AG09319 (cell line): Measurements from ENCODE around the gene CDC37.

ENCODE experiments used
- DNase-seq: peaks from one replicate; pipeline ENCODE4 v3.0.0-alpha.2; 2010; ENCODE audit warnings: low read depth; ENCODE audit errors: extremely low read depth
- CTCF ChIP-seq: IDR thresholded peaks from 2 replicates; pipeline ENCODE4 v1.5.1; 2011; ENCODE audit warnings: low read depth, mild to moderate bottlenecking, inconsistent platforms, low read length, moderate library complexity

CDC37 gene

DNA sequence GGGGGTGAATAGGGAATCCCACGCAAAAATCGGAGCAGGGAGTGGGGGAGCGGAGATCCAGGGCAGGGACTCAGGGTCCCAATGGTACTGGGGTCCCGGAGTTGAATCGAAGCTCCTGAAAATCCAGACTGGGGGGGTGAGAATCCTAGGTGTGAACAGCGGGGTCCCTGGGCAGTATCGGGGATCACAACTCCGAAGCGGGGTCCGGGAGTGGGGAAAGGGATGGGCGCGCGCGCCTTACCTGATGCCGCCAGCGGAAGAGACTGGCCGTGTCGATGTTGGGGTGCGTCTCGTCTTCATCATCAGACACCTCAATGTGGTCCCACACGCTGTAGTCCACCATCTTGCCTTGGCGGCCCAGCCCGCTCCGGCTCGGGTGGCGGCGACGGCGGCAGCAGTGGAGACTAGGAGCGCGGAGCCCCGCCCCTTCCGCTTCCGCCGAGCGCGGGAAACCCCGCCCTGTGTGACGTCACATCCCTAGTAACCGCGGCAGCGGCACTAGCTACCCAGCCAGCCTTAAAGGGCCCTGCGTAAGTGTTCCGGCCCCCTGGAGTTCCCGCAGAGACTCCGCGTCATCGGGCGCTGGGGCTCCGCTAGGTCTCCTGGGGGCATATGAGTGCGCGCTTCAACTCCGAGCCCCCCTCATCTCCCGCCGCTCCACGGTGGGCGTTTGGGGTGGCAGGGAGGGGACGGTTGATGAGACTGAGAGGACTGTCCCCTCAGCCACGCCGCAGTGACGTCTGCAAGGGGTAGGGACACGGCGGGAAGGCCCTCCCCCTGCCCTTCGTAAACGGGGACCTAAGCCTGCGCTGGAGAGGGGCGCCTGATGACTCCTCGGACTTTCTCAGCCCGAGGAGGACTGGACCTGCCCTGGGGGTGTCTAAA lies at the start of gene CDC37:
Gene CDC37, minus strand, starts transcription at position 406 of the 885 bp plus-strand sequence. Its CDS starts 63 bp downstream, at position 343.
- no peak for TF ChIP-seq CTCF
- peak; percentile 91 for DNase-seq

- no peak for DNase-seq
- no peak for TF ChIP-seq CTCF
Measured at GRCh38 chr19:10450853-10451609, 47.7 kb upstream of the CDC37 start.

DNA sequence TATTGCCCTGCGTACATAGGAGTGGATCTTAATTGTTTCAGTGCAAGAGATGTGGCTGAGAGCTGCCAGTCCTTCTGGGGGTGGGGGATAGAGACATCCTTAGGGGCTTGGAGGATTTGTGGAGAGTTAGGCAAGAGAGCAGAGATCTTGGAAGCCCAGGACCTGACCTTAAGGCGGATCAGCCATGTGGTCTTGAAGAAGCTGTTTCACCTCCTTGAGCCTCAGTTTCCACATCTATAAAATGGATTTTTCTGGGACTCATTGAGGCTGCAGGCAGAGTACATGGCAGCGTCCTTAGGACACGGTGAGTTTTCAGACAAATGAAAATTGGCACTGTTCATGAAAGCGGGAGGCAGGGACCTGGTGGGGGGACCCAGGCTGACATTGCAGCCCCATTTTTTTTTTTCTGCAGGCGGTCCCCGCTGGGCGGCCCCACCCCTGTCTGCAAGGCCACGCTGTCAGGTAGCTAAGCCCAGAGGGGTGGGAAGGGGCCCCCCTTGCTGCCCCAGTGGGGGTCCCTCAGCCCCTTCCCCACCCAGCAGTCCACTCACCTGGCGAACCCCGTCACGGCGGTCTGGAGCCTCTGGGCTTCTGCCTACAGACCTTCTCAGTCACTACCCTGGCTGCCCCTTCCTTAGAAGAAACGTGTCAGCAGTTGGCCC lies 47.0 kb upstream of the CDC37 start:
- no peak for DNase-seq
- no peak for TF ChIP-seq CTCF

GRCh38 chr19:10449037-10449436 lies 45.7 kb upstream of the CDC37 start:
- TF ChIP-seq CTCF = no peak
- DNase-seq = no peak

DNA sequence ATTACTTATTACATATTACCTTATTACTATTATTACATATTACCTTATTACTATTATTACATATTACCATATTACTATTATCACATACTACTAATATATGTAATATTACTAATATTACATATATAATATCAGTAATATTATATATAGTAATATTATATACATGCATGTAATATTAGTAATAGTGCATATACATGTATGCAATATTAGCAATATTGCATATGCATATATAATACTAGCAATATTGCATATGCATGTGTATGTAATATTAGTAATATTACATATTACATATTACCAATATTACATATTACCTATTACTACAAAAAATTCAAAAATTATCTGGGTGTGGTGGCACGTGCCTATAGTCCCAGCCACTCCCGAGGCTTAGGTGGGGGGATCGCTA lies 39.4 kb upstream of the CDC37 start:
- no peak for DNase-seq
- TF ChIP-seq CTCF = no peak

DNA sequence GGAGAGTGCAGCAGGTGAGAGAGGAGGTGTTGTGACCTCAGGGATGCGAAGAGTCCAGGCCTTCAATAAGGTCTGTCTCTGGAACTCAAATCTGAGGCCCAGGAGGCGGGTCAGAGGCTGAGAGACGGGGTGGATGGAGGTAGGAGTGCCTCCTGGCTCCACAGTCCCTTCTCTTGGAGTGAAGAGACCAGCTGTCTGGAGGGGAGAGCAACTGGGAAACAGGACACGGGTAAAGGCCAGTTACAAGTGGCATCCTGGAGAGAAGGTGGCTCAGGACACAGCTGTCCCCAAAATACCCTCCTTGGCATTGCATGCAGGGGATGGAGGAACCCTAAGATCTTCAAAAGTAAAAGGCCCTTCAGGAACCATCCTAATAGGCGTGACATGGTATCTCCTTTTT lies 36.2 kb upstream of the CDC37 start:
- TF ChIP-seq CTCF = no peak

GRCh38 chr19:10433131-10433536 lies 29.8 kb upstream of the CDC37 start:
- DNase-seq = no peak
- TF ChIP-seq CTCF = no peak

More for the DNA sequence above, 36.2 kb upstream of the CDC37 start:
- DNase-seq = no peak
